ENCODE data around the gene CTNNBL1.
A peak's percentile ranks its signal among the peaks of the same experiment; 100 is the strongest.

The CTNNBL1 gene

DNA sequence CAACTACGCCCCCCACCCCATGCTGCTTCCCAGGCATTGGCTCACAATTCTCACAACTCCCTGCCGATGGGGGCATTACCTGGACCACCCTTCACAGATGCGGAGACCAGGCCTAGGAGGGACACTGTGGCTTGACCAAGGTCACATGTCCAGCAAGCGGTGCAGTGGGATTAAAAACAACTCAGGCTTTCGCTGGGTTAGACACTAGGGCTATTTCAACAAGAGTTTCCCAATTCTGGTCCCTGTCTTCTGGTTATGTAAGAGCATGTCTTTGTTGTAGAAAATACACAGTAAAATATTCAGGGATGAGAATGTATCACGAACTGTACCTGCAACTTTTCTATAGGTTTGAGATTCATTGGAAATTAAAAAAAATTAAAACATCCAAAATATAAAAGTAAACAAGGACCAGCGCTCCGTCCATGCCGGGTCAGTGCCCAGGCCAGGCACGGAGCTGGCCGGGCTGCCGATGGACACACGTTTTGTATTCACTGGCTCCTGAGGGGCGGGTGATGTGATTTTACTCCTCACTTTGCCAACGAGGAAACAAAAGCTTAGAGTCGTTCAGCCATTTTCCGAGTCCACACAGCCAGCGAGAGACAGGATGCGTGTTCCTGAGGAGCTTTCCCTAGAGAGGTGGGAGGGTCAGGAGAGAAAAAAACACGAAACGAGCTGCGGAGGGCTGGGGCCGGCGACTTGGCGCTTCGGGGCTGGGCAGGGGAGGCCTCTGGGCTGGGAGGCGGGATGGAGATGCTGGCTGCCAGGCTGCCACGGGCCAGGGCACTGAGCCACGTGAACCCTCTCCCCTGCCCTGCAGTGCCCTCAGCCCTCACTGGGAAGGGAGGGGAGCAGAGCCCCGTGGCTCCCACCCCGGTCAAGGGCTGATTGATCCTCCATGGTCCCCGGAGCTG is 192.0 kb downstream of the CTNNBL1 start:
- DNase-seq: no peak

DNA sequence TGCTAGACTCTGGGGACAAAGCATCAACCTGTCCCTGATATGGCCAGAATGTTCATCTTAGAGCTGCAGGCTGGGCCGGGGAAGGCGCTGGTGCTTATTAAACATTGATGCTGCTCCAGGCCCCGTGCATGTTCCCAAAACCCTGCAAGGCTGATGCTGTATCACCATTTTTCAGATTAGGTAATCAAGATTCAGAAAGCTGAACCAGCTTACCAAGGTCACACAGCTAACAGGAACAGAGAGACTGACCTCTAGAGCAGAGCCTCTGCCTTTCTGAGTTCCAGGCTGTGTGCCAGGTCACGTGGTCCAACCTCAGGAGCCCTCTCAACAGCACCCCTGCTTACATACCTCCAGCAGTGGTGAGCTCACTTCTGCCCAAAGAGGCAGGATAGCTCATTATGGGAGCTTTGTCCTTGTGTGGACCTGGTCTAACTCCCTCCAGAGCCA is 193.0 kb downstream of the CTNNBL1 start:
- DNase-seq: peak; percentile 56

GRCh38 chr20:37888641-37889040 is 194.8 kb downstream of the CTNNBL1 start:
- DNase-seq: no peak

DNA sequence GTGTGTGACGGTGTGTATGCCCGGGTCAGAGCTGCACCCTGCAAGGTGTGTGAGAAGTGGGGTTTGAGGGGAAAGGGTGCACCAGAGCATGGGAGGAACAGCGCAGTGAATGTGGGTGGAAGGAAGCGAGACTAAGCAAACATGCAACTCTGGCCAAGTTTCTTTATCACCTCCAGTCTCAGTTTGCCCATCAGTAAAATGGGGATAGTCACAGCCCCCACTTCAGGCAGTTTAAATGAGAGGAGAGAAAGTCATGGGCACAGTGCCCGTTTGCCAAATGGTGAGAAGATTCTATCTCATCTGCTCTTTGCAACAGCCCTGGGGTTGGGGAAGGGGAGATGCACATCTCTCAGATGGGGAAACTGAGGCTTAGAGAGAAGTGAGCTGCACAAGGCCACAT is 196.3 kb downstream of the CTNNBL1 start:
- no peak for DNase-seq

GRCh38 chr20:37890643-37891042 is 196.8 kb downstream of the CTNNBL1 start:
- no peak for DNase-seq

DNA sequence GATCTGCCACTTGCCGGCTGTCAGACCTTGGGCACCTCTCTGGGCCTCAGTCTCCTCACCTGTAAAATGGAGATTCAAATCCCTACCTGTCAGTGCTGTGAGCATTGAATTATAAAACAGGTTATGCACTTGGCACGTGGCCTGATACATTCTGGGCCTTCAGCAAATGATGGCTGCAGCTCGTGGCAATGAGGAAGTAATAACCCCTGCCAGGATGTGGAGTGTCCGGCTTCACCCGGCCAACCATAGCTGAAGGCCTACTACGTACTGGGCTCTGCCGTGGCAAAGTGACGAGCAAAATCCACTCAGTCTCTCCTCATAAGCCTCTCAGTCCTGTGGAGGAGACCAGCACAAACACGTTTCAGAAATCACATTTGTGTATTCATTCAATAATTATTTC is 198.2 kb downstream of the CTNNBL1 start:
- peak; percentile 36 for DNase-seq

GRCh38 chr20:37893566-37894241 is 199.9 kb downstream of the CTNNBL1 start:
- DNase-seq: no peak

- DNase-seq: no peak
Measured at GRCh38 chr20:37894454-37894853, 200.6 kb downstream of the CTNNBL1 start.

GRCh38 chr20:37895166-37895565 is 201.3 kb downstream of the CTNNBL1 start:
- DNase-seq: no peak

DNA sequence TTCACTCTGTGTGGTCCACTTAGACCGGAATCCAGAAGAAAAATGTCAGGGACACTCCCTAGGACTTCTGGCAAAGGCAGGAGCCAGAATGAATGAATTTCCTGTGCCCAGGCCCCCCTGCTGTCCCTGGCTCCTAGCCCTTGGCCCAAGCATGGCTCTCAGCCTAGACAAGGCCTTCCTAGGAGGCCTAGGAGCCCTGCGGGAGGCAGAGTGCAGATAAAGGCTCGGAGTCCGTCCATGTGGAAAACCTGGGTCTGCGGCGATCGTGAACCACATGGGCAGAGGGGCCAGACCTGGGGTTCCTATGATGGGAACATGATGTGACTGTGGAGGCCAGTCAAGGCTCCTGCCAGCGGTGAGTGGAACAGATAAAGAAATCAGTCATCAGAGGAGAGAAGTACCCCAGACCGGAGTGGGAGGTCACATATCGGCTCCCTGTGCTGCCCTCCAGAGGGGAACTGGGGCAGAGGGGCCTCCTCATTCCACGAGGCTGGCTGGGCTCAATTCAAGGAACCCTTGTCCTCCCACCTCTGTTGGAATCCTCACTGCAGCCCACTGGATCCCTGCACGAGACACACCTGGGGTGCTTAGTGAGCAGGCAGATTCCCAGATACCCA is 203.2 kb downstream of the CTNNBL1 start:
- DNase-seq: no peak

GRCh38 chr20:37898233-37899104 is 204.6 kb downstream of the CTNNBL1 start:
- no peak for DNase-seq

- no peak for DNase-seq
Measured at GRCh38 chr20:37899105-37900045, 205.5 kb downstream of the CTNNBL1 start.

- no peak for DNase-seq
Measured at GRCh38 chr20:37901240-37901639, 207.4 kb downstream of the CTNNBL1 start.

GRCh38 chr20:37901654-37902503 is 208.0 kb downstream of the CTNNBL1 start:
- peak; percentile 47 for DNase-seq

DNA sequence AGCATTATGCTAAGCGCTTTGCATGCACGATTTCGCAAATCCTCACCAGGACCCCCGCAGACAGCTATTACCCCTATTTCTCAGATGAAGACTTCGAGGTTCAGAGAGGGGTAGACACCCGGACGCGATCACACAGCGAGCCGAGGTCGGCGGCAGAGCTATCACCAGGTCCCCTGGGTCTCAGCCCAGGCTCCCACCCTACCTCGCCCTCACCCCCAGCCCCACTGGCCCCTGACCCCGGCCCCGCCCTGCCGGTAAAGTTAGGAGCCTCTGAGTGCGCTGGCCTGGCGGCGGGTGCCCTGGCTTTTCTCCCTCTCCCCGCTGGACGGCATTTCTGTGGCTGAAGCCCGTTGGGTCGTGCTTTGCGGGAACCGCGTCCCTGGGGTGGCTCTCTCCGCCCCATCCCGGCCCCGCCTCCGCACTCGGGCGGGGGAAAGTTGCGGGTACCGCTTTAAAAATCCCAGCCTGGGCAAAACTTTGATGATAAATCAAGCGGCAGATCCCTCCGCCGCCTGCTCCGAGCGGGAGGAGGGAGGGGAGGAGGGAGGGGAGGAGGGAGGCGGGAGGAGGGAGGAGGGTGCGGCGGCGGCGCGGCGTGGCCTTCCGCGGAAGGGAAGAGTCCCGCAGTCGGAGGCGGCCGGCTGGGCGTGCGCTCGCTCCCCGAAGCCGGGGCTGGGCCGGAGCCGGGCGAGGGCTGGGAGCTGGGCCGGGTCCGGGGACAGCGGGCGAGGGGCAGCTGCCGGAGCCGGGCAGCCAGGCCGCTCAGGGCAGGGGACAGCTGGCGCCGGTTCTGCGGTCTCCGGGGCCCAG is 208.9 kb downstream of the CTNNBL1 start, which contains the start of gene VSTM2L:
Gene VSTM2L, plus strand, starts transcription at position 624 of the 810 bp plus-strand sequence. CDS start 224 bp downstream, outside the sequence.
- peak; percentile 35 for DNase-seq

DNA sequence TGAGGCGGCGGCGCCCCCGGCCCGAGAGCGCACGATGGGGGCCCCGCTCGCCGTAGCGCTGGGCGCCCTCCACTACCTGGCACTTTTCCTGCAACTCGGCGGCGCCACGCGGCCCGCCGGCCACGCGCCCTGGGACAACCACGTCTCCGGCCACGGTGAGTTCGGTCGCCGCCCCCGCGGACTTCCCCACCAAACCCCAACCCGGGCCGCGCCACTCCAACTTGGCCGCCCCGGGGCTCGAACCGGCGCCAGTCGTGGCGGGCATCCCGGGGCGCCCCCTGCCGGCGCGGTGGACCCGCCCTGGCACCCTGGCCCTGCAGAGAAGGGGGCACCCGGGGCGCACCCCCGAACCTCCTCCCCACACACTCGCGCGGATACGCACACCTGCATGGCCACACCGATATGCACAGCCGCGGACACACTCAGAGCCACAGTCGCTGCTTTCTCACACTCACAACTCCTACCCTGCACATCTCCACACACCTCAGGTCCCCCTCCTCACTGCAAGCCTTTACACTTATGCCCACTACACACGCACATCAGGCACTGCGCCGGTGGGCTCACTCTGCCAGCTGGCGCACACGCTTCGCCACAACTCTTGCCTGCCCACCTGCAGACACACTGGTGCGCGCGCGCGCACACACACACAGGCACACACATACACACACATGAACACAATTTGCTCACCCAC is 209.6 kb downstream of the CTNNBL1 start:
- no peak for DNase-seq

DNA sequence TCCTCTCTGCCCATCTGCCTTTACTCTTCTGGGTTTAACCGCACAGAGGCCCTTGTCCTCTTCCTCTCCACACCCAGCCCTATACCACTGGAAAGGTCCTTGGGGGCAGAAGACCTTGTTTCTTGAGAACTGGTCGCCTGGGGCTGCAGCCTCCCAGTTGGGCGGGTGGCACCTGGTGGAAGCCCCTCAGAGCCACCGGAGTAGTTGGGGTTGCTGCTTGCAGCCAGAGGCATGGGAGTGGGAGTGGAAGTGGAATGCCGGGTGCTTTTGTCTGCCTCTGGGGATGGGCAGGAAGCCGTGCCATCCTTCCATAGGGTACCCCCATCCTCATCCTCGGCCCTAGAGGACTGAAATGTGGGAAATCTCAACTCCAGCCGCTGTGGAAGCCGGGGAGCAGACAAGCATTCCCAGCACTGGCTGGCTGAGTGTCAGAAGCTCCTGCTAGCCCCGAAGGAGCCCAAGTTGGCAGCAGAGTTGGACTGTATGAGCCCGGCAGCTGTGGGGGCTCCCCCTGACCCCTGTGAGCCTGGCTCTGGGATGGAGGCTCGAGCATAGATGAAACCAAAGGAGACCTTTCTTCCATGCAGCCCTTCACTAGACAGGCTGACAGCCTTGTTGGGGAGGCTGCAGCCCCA is 210.3 kb downstream of the CTNNBL1 start:
- no peak for DNase-seq

DNA sequence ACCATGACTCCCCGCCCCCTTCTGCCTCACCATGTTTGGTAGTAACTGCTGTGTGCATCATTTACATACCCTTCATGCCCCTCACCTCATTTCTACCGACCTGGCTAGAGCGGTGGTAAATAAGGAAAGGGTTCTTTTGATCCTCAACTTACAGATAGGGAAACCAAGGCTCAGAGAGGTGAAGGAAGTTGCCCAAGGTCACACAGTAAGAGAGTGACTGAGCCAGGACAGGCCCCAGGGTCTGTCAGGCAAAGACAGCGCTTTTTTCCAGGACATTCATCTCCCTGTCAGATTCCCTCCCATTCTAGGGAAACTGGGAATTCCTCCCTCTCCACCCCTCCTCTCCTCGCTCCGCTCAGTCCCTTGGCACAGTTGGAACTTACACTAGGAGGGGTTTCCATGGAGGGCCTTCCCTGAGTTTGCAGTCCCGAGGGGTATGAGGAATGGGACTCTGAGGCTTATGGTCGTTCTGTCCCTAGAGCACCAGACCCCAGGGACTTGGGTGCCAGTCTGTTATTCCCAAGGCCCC is 211.1 kb downstream of the CTNNBL1 start:
- DNase-seq: no peak

Measured in NCI-H2029 (cell line).